HepG2 (cell line): ENCODE results near the gene HOXD3. TPM values are rescaled to one million over a fixed set of nuclear protein-coding genes. Genes with fewer than 3 reads are reported as not detected.

ENCODE experiments used
- AGO1 ChIP-seq: fragments of 200-400 bp; formaldehyde crosslinking; IDR thresholded peaks from 2 replicates; pipeline ENCODE4 v1.6.1; 2017; ENCODE audit warnings: mild to moderate bottlenecking, low read depth, low read length, moderate library complexity; ENCODE audit not compliant: poor library complexity, severe bottlenecking
- GLI4 ChIP-seq: sonication (generic); formaldehyde crosslinking; IDR thresholded peaks from 2 replicates; pipeline ENCODE4 v1.5.1; 2020; ENCODE audit warnings: missing genetic modification reagents, mild to moderate bottlenecking, moderate library complexity, borderline replicate concordance
- GZF1 ChIP-seq: sonication (generic); formaldehyde crosslinking; IDR thresholded peaks from 2 replicates; pipeline ENCODE4 v1.5.1; 2020; ENCODE audit warnings: mild to moderate bottlenecking, missing genetic modification reagents
- HDAC1 ChIP-seq: sonication (generic); formaldehyde crosslinking; IDR thresholded peaks from 2 replicates; pipeline ENCODE4 v1.5.1; 2020; ENCODE audit warnings: mild to moderate bottlenecking, missing genetic modification reagents
- IKZF1 ChIP-seq: fragments of 450-650 bp; IDR thresholded peaks from 2 replicates; pipeline ENCODE4 v1.7.1; 2016
- KDM5B ChIP-seq: sonication (generic); formaldehyde crosslinking; IDR thresholded peaks from 2 replicates; pipeline ENCODE4 v1.4.0; 2020; ENCODE audit warnings: missing genetic modification reagents, mild to moderate bottlenecking, borderline replicate concordance
- POGZ ChIP-seq: sonication (generic); formaldehyde crosslinking; IDR thresholded peaks from 2 replicates; pipeline ENCODE4 v1.4.0; 2020; ENCODE audit warnings: mild to moderate bottlenecking, missing genetic modification reagents
- SPEN ChIP-seq: sonication (generic); formaldehyde crosslinking; IDR thresholded peaks from 2 replicates; pipeline ENCODE4 v1.5.1; 2020; ENCODE audit warnings: low read depth, mild to moderate bottlenecking, missing genetic modification reagents
- ZBTB7B ChIP-seq: sonication (generic); formaldehyde crosslinking; IDR thresholded peaks from 2 replicates; pipeline ENCODE4 v1.4.0; 2020; ENCODE audit warnings: missing genetic modification reagents
- ZNF329 ChIP-seq: sonication (generic); formaldehyde crosslinking; IDR thresholded peaks from 2 replicates; pipeline ENCODE4 v1.9.0; 2021; ENCODE audit warnings: low read depth, mild to moderate bottlenecking, missing genetic modification reagents
- ZNF331 ChIP-seq: sonication (generic); formaldehyde crosslinking; IDR thresholded peaks from 2 replicates; pipeline ENCODE4 v1.4.0; 2020; ENCODE audit warnings: missing genetic modification reagents
- ZNF350 ChIP-seq: sonication (generic); formaldehyde crosslinking; IDR thresholded peaks from 2 replicates; pipeline ENCODE4 v1.4.0; 2020; ENCODE audit warnings: mild to moderate bottlenecking, low read depth, missing genetic modification reagents, borderline replicate concordance
- ZNF589 ChIP-seq: sonication (generic); formaldehyde crosslinking; conservative IDR thresholded peaks from 2 replicates; pipeline ENCODE4 v1.8.0; 2022; ENCODE audit warnings: mild to moderate bottlenecking, moderate library complexity, missing genetic modification reagents
- ZNF687 ChIP-seq: sonication (generic); formaldehyde crosslinking; IDR thresholded peaks from 2 replicates; pipeline ENCODE4 v1.5.1; 2020; ENCODE audit warnings: mild to moderate bottlenecking, missing genetic modification reagents, moderate library complexity
- ZNF709 ChIP-seq: sonication (generic); formaldehyde crosslinking; IDR thresholded peaks from 2 replicates; pipeline ENCODE4 v1.5.0; 2020; ENCODE audit warnings: mild to moderate bottlenecking, missing genetic modification reagents
- ZNF891 ChIP-seq: sonication (generic); formaldehyde crosslinking; IDR thresholded peaks from 2 replicates; pipeline ENCODE4 v1.5.0; 2020; ENCODE audit warnings: mild to moderate bottlenecking, missing genetic modification reagents
- polyA plus RNA-seq, 8 experiments: library from polyadenylated mRNA; depleted of rRNA in 3 of 8; stranded (reverse) in 7 of 8; unstranded in 1 of 8; fragments of >200 nt; fragmentation: Illumina TruSeq in 4 of 8; extraction: Trizol in 4 of 8; gene quantifications; 2 replicates each; pipeline versions ENCODE4 v1.2.1 to v1.2.3, GENCODE V29; 2011 to 2016; ENCODE audit warnings: low read depth in 4 of 8, missing spikeins in 1 of 8, mixed read lengths in 1 of 8; ENCODE audit not compliant: insufficient read depth in 1 of 8
- total RNA-seq, 5 experiments: library from RNA; depleted of rRNA; stranded (reverse); fragments of >200 nt; fragmentation: Illumina TruSeq; extraction: Trizol; gene quantifications; 2 replicates each; pipeline ENCODE4 v1.2.3, GENCODE V29; 2016; ENCODE audit warnings: low read depth in 1 of 5
- TF ChIP-seq, protein P1 (sequence below): sonication (generic); formaldehyde crosslinking; IDR thresholded peaks from 2 replicates; pipeline ENCODE4 v1.5.0; 2020; ENCODE audit warnings: mild to moderate bottlenecking, missing genetic modification reagents
- TF ChIP-seq, protein P2 (sequence below): sonication (generic); formaldehyde crosslinking; IDR thresholded peaks from 2 replicates; pipeline ENCODE4 v1.4.0; 2020; ENCODE audit warnings: mild to moderate bottlenecking, low read depth, missing genetic modification reagents
- TF ChIP-seq, protein P3 (sequence below): sonication (generic); formaldehyde crosslinking; IDR thresholded peaks from 2 replicates; pipeline ENCODE4 v1.5.1; 2020; ENCODE audit warnings: missing genetic modification reagents, mild to moderate bottlenecking, borderline replicate concordance

HOXD3 gene
- total and polyA plus RNA-seq, 2 of the 13 experiments (the other 11 are each of a cell fraction or from before 2014, with no cell fraction given) = 0.05 to 0.09 TPM

- TF ChIP-seq KDM5B (CRISPR knock-in tag) = peak; percentile 36; the same call in 1 of the 2 replicates
- TF ChIP-seq GZF1 (CRISPR knock-in tag) = no peak
- 0 out of 2 replicates have a peak, but pooled peaks have one; percentile 16 for TF ChIP-seq ZNF891
- TF ChIP-seq ZNF329 (CRISPR knock-in tag) = peak; percentile 17; the same call in 1 of the 2 replicates
- TF ChIP-seq AGO1 = peak; percentile 97
- TF ChIP-seq ZNF350 (CRISPR knock-in tag) = no peak
- TF ChIP-seq ZNF709 (CRISPR knock-in tag) = no peak
- peak; percentile 54 for TF ChIP-seq ZNF687 (CRISPR knock-in tag)
- no peak; the same call in 1 of the 2 replicates for TF ChIP-seq POGZ (CRISPR knock-in tag)
- TF ChIP-seq HDAC1 (CRISPR knock-in tag) = 0 out of 2 replicates have a peak, but pooled peaks have one; percentile 52
- TF ChIP-seq ZNF331 (CRISPR knock-in tag) = peak; percentile 62; the same call in 1 of the 2 replicates
- TF ChIP-seq ZNF589 (CRISPR knock-in tag) = 0 out of 2 replicates have a peak, but pooled peaks have one; percentile 45
- no peak for TF ChIP-seq GLI4 (CRISPR knock-in tag)
- peak; percentile 31; the same call in 1 of the 2 replicates for TF ChIP-seq SPEN
- TF ChIP-seq IKZF1 = no peak
- TF ChIP-seq ZBTB7B (CRISPR knock-in tag) = peak; percentile 65; the same call in 1 of the 2 replicates
- TF ChIP-seq, protein P1, sequence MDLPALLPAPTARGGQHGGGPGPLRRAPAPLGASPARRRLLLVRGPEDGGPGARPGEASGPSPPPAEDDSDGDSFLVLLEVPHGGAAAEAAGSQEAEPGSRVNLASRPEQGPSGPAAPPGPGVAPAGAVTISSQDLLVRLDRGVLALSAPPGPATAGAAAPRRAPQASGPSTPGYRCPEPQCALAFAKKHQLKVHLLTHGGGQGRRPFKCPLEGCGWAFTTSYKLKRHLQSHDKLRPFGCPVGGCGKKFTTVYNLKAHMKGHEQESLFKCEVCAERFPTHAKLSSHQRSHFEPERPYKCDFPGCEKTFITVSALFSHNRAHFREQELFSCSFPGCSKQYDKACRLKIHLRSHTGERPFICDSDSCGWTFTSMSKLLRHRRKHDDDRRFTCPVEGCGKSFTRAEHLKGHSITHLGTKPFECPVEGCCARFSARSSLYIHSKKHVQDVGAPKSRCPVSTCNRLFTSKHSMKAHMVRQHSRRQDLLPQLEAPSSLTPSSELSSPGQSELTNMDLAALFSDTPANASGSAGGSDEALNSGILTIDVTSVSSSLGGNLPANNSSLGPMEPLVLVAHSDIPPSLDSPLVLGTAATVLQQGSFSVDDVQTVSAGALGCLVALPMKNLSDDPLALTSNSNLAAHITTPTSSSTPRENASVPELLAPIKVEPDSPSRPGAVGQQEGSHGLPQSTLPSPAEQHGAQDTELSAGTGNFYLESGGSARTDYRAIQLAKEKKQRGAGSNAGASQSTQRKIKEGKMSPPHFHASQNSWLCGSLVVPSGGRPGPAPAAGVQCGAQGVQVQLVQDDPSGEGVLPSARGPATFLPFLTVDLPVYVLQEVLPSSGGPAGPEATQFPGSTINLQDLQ = no peak
- TF ChIP-seq, protein P2, sequence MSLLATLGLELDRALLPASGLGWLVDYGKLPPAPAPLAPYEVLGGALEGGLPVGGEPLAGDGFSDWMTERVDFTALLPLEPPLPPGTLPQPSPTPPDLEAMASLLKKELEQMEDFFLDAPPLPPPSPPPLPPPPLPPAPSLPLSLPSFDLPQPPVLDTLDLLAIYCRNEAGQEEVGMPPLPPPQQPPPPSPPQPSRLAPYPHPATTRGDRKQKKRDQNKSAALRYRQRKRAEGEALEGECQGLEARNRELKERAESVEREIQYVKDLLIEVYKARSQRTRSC (CRISPR knock-in tag) = no peak
- TF ChIP-seq, protein P3, sequence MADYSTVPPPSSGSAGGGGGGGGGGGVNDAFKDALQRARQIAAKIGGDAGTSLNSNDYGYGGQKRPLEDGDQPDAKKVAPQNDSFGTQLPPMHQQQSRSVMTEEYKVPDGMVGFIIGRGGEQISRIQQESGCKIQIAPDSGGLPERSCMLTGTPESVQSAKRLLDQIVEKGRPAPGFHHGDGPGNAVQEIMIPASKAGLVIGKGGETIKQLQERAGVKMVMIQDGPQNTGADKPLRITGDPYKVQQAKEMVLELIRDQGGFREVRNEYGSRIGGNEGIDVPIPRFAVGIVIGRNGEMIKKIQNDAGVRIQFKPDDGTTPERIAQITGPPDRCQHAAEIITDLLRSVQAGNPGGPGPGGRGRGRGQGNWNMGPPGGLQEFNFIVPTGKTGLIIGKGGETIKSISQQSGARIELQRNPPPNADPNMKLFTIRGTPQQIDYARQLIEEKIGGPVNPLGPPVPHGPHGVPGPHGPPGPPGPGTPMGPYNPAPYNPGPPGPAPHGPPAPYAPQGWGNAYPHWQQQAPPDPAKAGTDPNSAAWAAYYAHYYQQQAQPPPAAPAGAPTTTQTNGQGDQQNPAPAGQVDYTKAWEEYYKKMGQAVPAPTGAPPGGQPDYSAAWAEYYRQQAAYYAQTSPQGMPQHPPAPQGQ (CRISPR knock-in tag) = no peak
Observed at GRCh38 chr2:176172007-176172894, 15.1 kb downstream of the HOXD3 start (continued).
